ENCODE measurements around the gene HMX1. TPM values are rescaled to one million over a fixed set of nuclear protein-coding genes. Genes with fewer than 3 reads are reported as not detected.

Gene HMX1
- polyA plus RNA-seq, 4 donors, result not detected

- Histone ChIP-seq H3K27me3 (ENCODE audit: control insufficient read depth in 3 of 3, insufficient read depth in 3 of 3, low read length in 3 of 3) (no peaks in the 10 kb centered on the region), H3K36me3 (ENCODE audit: control insufficient read depth in 3 of 3, insufficient read depth in 2 of 3, low read depth in 1 of 3, low read length in 3 of 3) (no peaks in the 10 kb centered on the region), H3K4me3 (ENCODE audit: low read depth in 1 of 3, low read length in 3 of 3) (no peak overlapping the region), H3K4me1 (ENCODE audit: control insufficient read depth in 3 of 3, insufficient read depth in 2 of 3, low read depth in 1 of 3, low read length in 2 of 3) (no peaks in the 10 kb centered on the region), H3K27ac (ENCODE audit: low read depth in 1 of 3, low read length in 2 of 3) (no peak overlapping the region), H3K9me3 (ENCODE audit: control insufficient read depth in 2 of 2, insufficient read depth in 1 of 2, low read depth in 1 of 2, low read length in 1 of 2) (no peaks in the 10 kb centered on the region)
- no peak for FAIRE-seq
- no peak for DNase-seq
- 72 to 79% (median 77%) methylated on average over 28 to 31 of the region's 31 CpGs for WGBS, 3 donors
Measured at GRCh38 chr4:8911316-8912088, 39.9 kb upstream of the HMX1 start.

DNA sequence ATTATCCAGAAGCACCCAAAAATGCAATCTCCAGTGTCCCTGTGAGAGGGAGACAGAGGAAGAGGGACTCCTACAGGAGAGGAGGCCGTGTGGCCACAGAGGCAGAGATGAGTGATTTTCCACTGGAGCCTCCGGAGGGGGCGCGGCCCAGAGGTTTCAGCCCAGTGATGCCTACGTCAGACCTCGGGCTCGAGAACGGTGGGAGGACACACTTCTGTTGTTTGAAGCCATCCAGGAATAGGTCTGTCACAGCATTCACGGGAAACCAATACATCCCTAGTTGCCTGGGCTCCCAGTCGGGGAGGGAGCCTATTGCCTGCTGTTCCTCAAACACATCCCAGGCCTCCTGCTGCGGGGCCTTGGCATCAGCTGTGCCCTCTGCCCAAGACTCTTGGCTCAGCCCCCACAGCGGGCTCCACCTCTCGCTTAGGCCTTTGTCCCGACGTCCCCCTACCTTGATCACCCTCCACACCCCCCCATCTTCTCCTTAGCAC is 39.2 kb upstream of the HMX1 start:
- no peak for FAIRE-seq
- no peaks in the 10 kb centered on the region for H3K9me3 ChIP-seq (ENCODE audit: control insufficient read depth in 2 of 2, insufficient read depth in 1 of 2, low read depth in 1 of 2, low read length in 1 of 2)
- 59 to 60% (median 59%) methylated on average over 14 to 15 of the region's 15 CpGs for WGBS, 3 donors
- H3K36me3 ChIP-seq (ENCODE audit: control insufficient read depth in 3 of 3, insufficient read depth in 2 of 3, low read depth in 1 of 3, low read length in 3 of 3), result no peaks in the 10 kb centered on the region
- no peaks in the 10 kb centered on the region for H3K4me1 ChIP-seq (ENCODE audit: control insufficient read depth in 3 of 3, insufficient read depth in 2 of 3, low read depth in 1 of 3, low read length in 2 of 3)
- no peak overlapping the region for H3K4me3 ChIP-seq (ENCODE audit: low read depth in 1 of 3, low read length in 3 of 3)
- no peaks in the 10 kb centered on the region for H3K27me3 ChIP-seq (ENCODE audit: control insufficient read depth in 3 of 3, insufficient read depth in 3 of 3, low read length in 3 of 3)
- DNase-seq, result no peak
- no peak overlapping the region for H3K27ac ChIP-seq (ENCODE audit: low read depth in 1 of 3, low read length in 2 of 3)

- 76 to 80% (median 79%) methylated on average over 29 to 30 of the region's 30 CpGs for WGBS, 3 donors
- Histone ChIP-seq H3K4me3 (ENCODE audit: low read depth in 1 of 3, low read length in 3 of 3) (no peak overlapping the region), H3K4me1 (ENCODE audit: control insufficient read depth in 3 of 3, insufficient read depth in 2 of 3, low read depth in 1 of 3, low read length in 2 of 3) (no peaks in the 10 kb centered on the region), H3K27me3 (ENCODE audit: control insufficient read depth in 3 of 3, insufficient read depth in 3 of 3, low read length in 3 of 3) (no peaks in the 10 kb centered on the region), H3K27ac (ENCODE audit: low read depth in 1 of 3, low read length in 2 of 3) (no peak overlapping the region), H3K36me3 (ENCODE audit: control insufficient read depth in 3 of 3, insufficient read depth in 2 of 3, low read depth in 1 of 3, low read length in 3 of 3) (no peaks in the 10 kb centered on the region), H3K9me3 (ENCODE audit: control insufficient read depth in 2 of 2, insufficient read depth in 1 of 2, low read depth in 1 of 2, low read length in 1 of 2) (no peaks in the 10 kb centered on the region)
- no peak for DNase-seq
- no peak for FAIRE-seq
Measured at GRCh38 chr4:8910100-8910821, 38.6 kb upstream of the HMX1 start.

DNA sequence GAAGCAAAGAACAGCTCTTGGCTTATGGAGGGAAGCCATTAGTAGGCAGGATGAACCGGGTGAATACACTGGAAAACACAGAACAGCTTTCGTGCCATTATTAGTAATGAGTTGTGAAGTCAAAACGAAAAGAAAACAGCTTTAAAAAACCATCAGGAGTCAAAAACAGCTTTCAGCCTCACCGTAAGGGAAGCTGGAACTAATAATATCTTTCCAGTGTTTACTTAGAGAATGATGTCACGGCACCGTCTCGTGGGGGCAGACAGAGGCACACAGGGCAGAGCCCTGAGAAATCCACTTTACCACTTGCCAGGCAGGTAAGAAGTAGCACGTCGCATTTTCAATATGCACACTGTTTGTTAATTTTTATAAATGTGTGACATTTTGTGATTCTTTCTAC is 37.9 kb upstream of the HMX1 start:
- DNase-seq, result no peak
- Histone ChIP-seq H3K27me3 (ENCODE audit: control insufficient read depth in 3 of 3, insufficient read depth in 3 of 3, low read length in 3 of 3) (no peaks in the 10 kb centered on the region), H3K4me3 (ENCODE audit: low read depth in 1 of 3, low read length in 3 of 3) (no peak overlapping the region), H3K27ac (ENCODE audit: low read depth in 1 of 3, low read length in 2 of 3) (no peak overlapping the region), H3K9me3 (ENCODE audit: control insufficient read depth in 2 of 2, insufficient read depth in 1 of 2, low read depth in 1 of 2, low read length in 1 of 2) (no peaks in the 10 kb centered on the region), H3K4me1 (ENCODE audit: control insufficient read depth in 3 of 3, insufficient read depth in 2 of 3, low read depth in 1 of 3, low read length in 2 of 3) (no peaks in the 10 kb centered on the region), H3K36me3 (ENCODE audit: control insufficient read depth in 3 of 3, insufficient read depth in 2 of 3, low read depth in 1 of 3, low read length in 3 of 3) (no peaks in the 10 kb centered on the region)
- WGBS, 3 donors, result 21 to 30% (median 27%) methylated on average over 9 of the region's 9 CpGs
- FAIRE-seq, result no peak

GRCh38 chr4:8908206-8908893 is 36.7 kb upstream of the HMX1 start:
- FAIRE-seq, result no peak
- no peak overlapping the region for H3K4me3 ChIP-seq (ENCODE audit: low read depth in 1 of 3, low read length in 3 of 3)
- H3K36me3 ChIP-seq (ENCODE audit: control insufficient read depth in 3 of 3, insufficient read depth in 2 of 3, low read depth in 1 of 3, low read length in 3 of 3), result no peaks in the 10 kb centered on the region
- no peak for DNase-seq
- WGBS, 3 donors, result 76 to 83% (median 78%) methylated on average over 33 to 34 of the region's 34 CpGs
- no peaks in the 10 kb centered on the region for H3K9me3 ChIP-seq (ENCODE audit: control insufficient read depth in 2 of 2, insufficient read depth in 1 of 2, low read depth in 1 of 2, low read length in 1 of 2)
- H3K27ac ChIP-seq (ENCODE audit: low read depth in 1 of 3, low read length in 2 of 3), result no peak overlapping the region
- H3K4me1 ChIP-seq (ENCODE audit: control insufficient read depth in 3 of 3, insufficient read depth in 2 of 3, low read depth in 1 of 3, low read length in 2 of 3), result no peaks in the 10 kb centered on the region
- no peaks in the 10 kb centered on the region for H3K27me3 ChIP-seq (ENCODE audit: control insufficient read depth in 3 of 3, insufficient read depth in 3 of 3, low read length in 3 of 3)

GRCh38 chr4:8907596-8908205 is 36.1 kb upstream of the HMX1 start:
- H3K9me3 ChIP-seq (ENCODE audit: control insufficient read depth in 2 of 2, insufficient read depth in 1 of 2, low read depth in 1 of 2, low read length in 1 of 2), result peaks cover 0 to under 1% of the 10 kb centered on the region in 2 donors
- no peak overlapping the region for H3K27ac ChIP-seq (ENCODE audit: low read depth in 1 of 3, low read length in 2 of 3)
- DNase-seq, result no peak
- WGBS, 3 donors, result 70 to 84% (median 76%) methylated on average over 14 of the region's 14 CpGs
- no peak overlapping the region for H3K4me3 ChIP-seq (ENCODE audit: low read depth in 1 of 3, low read length in 3 of 3)
- FAIRE-seq, result no peak
- no peaks in the 10 kb centered on the region for H3K4me1 ChIP-seq (ENCODE audit: control insufficient read depth in 3 of 3, insufficient read depth in 2 of 3, low read depth in 1 of 3, low read length in 2 of 3)
- H3K27me3 ChIP-seq (ENCODE audit: control insufficient read depth in 3 of 3, insufficient read depth in 3 of 3, low read length in 3 of 3), result no peaks in the 10 kb centered on the region
- no peaks in the 10 kb centered on the region for H3K36me3 ChIP-seq (ENCODE audit: control insufficient read depth in 3 of 3, insufficient read depth in 2 of 3, low read depth in 1 of 3, low read length in 3 of 3)

GRCh38 chr4:8906991-8907595 is 35.5 kb upstream of the HMX1 start:
- H3K27me3 ChIP-seq (ENCODE audit: control insufficient read depth in 3 of 3, insufficient read depth in 3 of 3, low read length in 3 of 3), result no peaks in the 10 kb centered on the region
- H3K9me3 ChIP-seq (ENCODE audit: control insufficient read depth in 2 of 2, insufficient read depth in 1 of 2, low read depth in 1 of 2, low read length in 1 of 2), result peaks cover 0 to 4% of the 10 kb centered on the region in 2 donors
- H3K4me3 ChIP-seq (ENCODE audit: low read depth in 1 of 3, low read length in 3 of 3), result no peak overlapping the region
- H3K27ac ChIP-seq (ENCODE audit: low read depth in 1 of 3, low read length in 2 of 3), result no peak overlapping the region
- WGBS, 3 donors, result 81 to 86% (median 83%) methylated on average over 22 of the region's 22 CpGs
- no peaks in the 10 kb centered on the region for H3K4me1 ChIP-seq (ENCODE audit: control insufficient read depth in 3 of 3, insufficient read depth in 2 of 3, low read depth in 1 of 3, low read length in 2 of 3)
- DNase-seq (no peak), FAIRE-seq (no peak)
- no peaks in the 10 kb centered on the region for H3K36me3 ChIP-seq (ENCODE audit: control insufficient read depth in 3 of 3, insufficient read depth in 2 of 3, low read depth in 1 of 3, low read length in 3 of 3)

DNA sequence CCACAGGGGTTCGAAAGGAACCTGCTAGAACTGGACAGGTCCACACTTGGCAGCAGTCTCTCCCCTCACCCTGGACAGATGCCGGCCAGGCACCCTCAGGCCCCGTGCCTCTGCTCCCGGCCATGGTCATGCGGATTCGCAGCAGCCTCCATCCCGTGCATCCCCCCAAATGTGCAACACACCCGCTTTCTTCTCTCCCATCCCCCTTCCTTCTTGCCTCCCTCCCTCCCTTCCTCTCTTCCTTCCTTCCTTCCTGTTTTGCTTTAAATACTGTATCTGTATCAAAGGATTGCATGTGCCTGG is 35.0 kb upstream of the HMX1 start:
- Histone ChIP-seq H3K27me3 (ENCODE audit: control insufficient read depth in 3 of 3, insufficient read depth in 3 of 3, low read length in 3 of 3) (no peaks in the 10 kb centered on the region), H3K4me1 (ENCODE audit: control insufficient read depth in 3 of 3, insufficient read depth in 2 of 3, low read depth in 1 of 3, low read length in 2 of 3) (no peaks in the 10 kb centered on the region), H3K4me3 (ENCODE audit: low read depth in 1 of 3, low read length in 3 of 3) (no peak overlapping the region), H3K27ac (ENCODE audit: low read depth in 1 of 3, low read length in 2 of 3) (no peak overlapping the region), H3K9me3 (ENCODE audit: control insufficient read depth in 2 of 2, insufficient read depth in 1 of 2, low read depth in 1 of 2, low read length in 1 of 2) (peaks cover under 1 to 7% of the 10 kb centered on the region in 2 donors), H3K36me3 (ENCODE audit: control insufficient read depth in 3 of 3, insufficient read depth in 2 of 3, low read depth in 1 of 3, low read length in 3 of 3) (no peaks in the 10 kb centered on the region)
- WGBS, 3 donors, result 57 to 72% (median 71%) methylated on average over 8 of the region's 8 CpGs
- no peak for DNase-seq
- FAIRE-seq, result no peak

Measured in small intestine (tissue), 7 donors.